CD14-positive monocyte (primary cell): ENCODE measurements around the gene CA6. TPM values are rescaled to one million over a fixed set of nuclear protein-coding genes. Genes with fewer than 3 reads are reported as not detected.

ENCODE experiments used
- DNase-seq, 3 donors: peaks; one replicate each; pipeline ENCODE4 v3.0.0-alpha.2; 2011 to 2022
- H2AFZ ChIP-seq: 2 replicates; pipeline ENCODE4 v1.6.0; 2012; ENCODE audit warnings: mild to moderate bottlenecking, low read depth, low read length, inconsistent platforms; ENCODE audit not compliant: insufficient read depth, poor library complexity, severe bottlenecking
- H3K27ac ChIP-seq, 2 donors: 1 replicate in 1 of 2; 2 replicates in 1 of 2; pipeline ENCODE4 v1.5.1; 2012 to 2013; ENCODE audit warnings: low read length in 2 of 2, control low read depth in 1 of 2, inconsistent platforms in 1 of 2, low read depth in 1 of 2, mild to moderate bottlenecking in 1 of 2
- H3K27me3 ChIP-seq, 2 donors: one replicate each; pipeline versions ENCODE4 v1.6.0 to v1.6.1; 2011 to 2013; ENCODE audit warnings: low read length in 2 of 2; ENCODE audit not compliant: control insufficient read depth in 2 of 2, insufficient read depth in 2 of 2
- H3K36me3 ChIP-seq, 2 donors: replicated peaks in 1 of 2; 1 replicate in 1 of 2; 2 replicates in 1 of 2; pipeline versions ENCODE4 v1.5.1 to v1.6.1; 2012 to 2013; ENCODE audit warnings: low read length in 2 of 2, control low read depth in 1 of 2, inconsistent platforms in 1 of 2, mild to moderate bottlenecking in 1 of 2; ENCODE audit not compliant: insufficient read depth in 2 of 2, control insufficient read depth in 1 of 2
- H3K4me1 ChIP-seq, 2 donors: 1 replicate in 1 of 2; 2 replicates in 1 of 2; pipeline versions ENCODE4 v1.5.1 to v1.6.1; 2012 to 2013; ENCODE audit warnings: low read length in 2 of 2, control low read depth in 1 of 2, inconsistent platforms in 1 of 2, mild to moderate bottlenecking in 1 of 2, moderate library complexity in 1 of 2; ENCODE audit not compliant: insufficient read depth in 2 of 2, control insufficient read depth in 1 of 2
- H3K4me2 ChIP-seq: replicated peaks from 2 replicates; pipeline ENCODE3; 2012; ENCODE audit warnings: low read length, moderate library complexity, mild to moderate bottlenecking; ENCODE audit not compliant: poor library complexity, severe bottlenecking; ENCODE audit errors: extremely low read depth
- H3K4me3 ChIP-seq, 3 experiments: fragments of 200-600 bp in 1 of 3; sonication (generic) in 1 of 3; replicated peaks in 1 of 3; 1 replicate in 2 of 3; 2 replicates in 1 of 3; pipeline ENCODE4 v1.5.1; 2011 to 2013; ENCODE audit warnings: low read length in 3 of 3, mild to moderate bottlenecking in 3 of 3, control low read depth in 2 of 3, low read depth in 2 of 3, inconsistent platforms in 1 of 3, moderate library complexity in 1 of 3
- H3K79me2 ChIP-seq: 2 replicates; pipeline ENCODE4 v1.6.0; 2012; ENCODE audit warnings: mild to moderate bottlenecking, control low read depth, inconsistent platforms, low read length, moderate library complexity; ENCODE audit not compliant: insufficient read depth
- H3K9ac ChIP-seq: 2 replicates; pipeline ENCODE4 v1.6.0; 2017; ENCODE audit warnings: low read length, mild to moderate bottlenecking; ENCODE audit not compliant: insufficient read depth, poor library complexity, severe bottlenecking
- H3K9me3 ChIP-seq, 2 donors: replicated peaks in 1 of 2; 1 replicate in 1 of 2; 2 replicates in 1 of 2; pipeline versions ENCODE4 v1.5.1 to v1.6.1; 2012 to 2013; ENCODE audit warnings: low read length in 2 of 2, control low read depth in 1 of 2; ENCODE audit not compliant: control insufficient read depth in 1 of 2, insufficient read depth in 1 of 2
- H4K20me1 ChIP-seq: 2 replicates; pipeline ENCODE4 v1.6.0; 2012; ENCODE audit warnings: mild to moderate bottlenecking, low read length, control low read depth, moderate library complexity; ENCODE audit not compliant: insufficient read depth
- H3K27ac Mint-ChIP-seq, 7 donors: one replicate each; pipeline ENCODE4 v1.8.0; 2020; ENCODE audit warnings: mild to moderate bottlenecking in 7 of 7, mixed read lengths in 7 of 7, moderate library complexity in 6 of 7, inconsistent platforms in 2 of 7
- H3K27me3 Mint-ChIP-seq, 3 donors: one replicate each; pipeline ENCODE4 v1.8.0; 2021 to 2022; ENCODE audit warnings: low read depth in 3 of 3, mild to moderate bottlenecking in 3 of 3, mixed read lengths in 3 of 3, moderate library complexity in 3 of 3, inconsistent platforms in 1 of 3
- H3K36me3 Mint-ChIP-seq, 2 donors: one replicate each; pipeline ENCODE4 v1.8.0; 2020; ENCODE audit warnings: mixed read lengths in 2 of 2, inconsistent platforms in 1 of 2, mild to moderate bottlenecking in 1 of 2
- H3K4me1 Mint-ChIP-seq: one replicate; pipeline ENCODE4 v1.8.0; 2020; ENCODE audit warnings: mild to moderate bottlenecking, mixed read lengths
- H3K4me3 Mint-ChIP-seq, 2 donors: one replicate each; pipeline ENCODE4 v1.8.0; 2020; ENCODE audit warnings: mild to moderate bottlenecking in 2 of 2, mixed read lengths in 2 of 2, moderate library complexity in 1 of 2
- H3K9me3 Mint-ChIP-seq, 7 donors: one replicate each; pipeline ENCODE4 v1.8.0; 2020 to 2022; ENCODE audit warnings: mixed read lengths in 7 of 7, mild to moderate bottlenecking in 6 of 7, moderate library complexity in 6 of 7, inconsistent platforms in 2 of 7
- CTCF ChIP-seq: fragments of 200-600 bp; IDR thresholded peaks from one replicate; pipeline ENCODE4 v1.8.0; 2022; ENCODE audit warnings: antibody characterized with exemption, mild to moderate bottlenecking
- WGBS: methylation state at CpG from one replicate; pipeline ENCODE4 v1.1.5; 2013; ENCODE audit warnings: missing lambda C conversion rate; ENCODE audit not compliant: insufficient coverage; 5-methylcytosine and 5-hydroxymethylcytosine counted together
- intact Hi-C, 2 donors: fragments of 100-400 bp; cut with micrococcal nuclease; formaldehyde crosslinking; loops; one replicate each; pipeline versions ENCODE4 v1.15.0 to v1.15.1; 2023
- polyA plus RNA-seq, 3 donors: library from polyadenylated mRNA; depleted of rRNA in 1 of 3; unstranded in 2 of 3; stranded (reverse) in 1 of 3; fragments of 300-500 nt in 2 of 3; fragments of >200 nt in 1 of 3; fragmentation: Illumina TruSeq in 2 of 3; gene quantifications; 1 replicate in 2 of 3; 2 replicates in 1 of 3; pipeline ENCODE4 v1.2.3, GENCODE V29; 2012 to 2021

The CA6 gene
- polyA plus RNA-seq, 3 donors = not detected

DNA sequence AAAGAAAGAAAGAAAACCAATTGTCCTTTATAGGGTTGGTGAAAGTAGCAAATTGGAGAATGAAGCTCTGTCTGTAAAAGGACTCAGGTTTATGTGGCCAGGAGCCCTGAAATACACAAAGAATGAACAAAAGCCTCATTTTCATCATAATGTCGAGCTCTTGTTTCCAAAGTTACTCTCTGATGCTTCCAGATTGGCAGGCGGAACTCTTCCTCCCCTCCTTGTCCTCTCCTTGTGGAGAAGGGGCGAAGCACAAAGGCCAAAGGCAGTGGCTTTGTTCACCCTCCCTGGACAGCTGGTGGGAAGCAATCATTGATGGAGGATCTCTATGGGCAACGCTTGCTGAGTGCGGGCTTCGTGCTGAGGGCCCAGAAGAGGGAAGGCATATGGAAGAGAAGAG is 5.6 kb downstream of the CA6 start:
- TF ChIP-seq CTCF = no peak
- H3K9me3 ChIP-seq = no peaks in the 10 kb centered on the region
- no peaks in the 10 kb centered on the region for H3K27me3 ChIP-seq
- no peaks in the 10 kb centered on the region for H3K79me2 ChIP-seq
- no peak for DNase-seq
- Mint-ChIP-seq H3K27ac (no peak overlapping the region), H3K36me3 (no peaks in the 10 kb centered on the region), H3K4me3 (no peak overlapping the region), H3K27me3 (peaks cover 0 to 8% (median 1%) of the 10 kb centered on the region in 3 donors), H3K9me3 (peaks cover 0 to 5% (median 0%) of the 10 kb centered on the region in 7 donors), H3K4me1 (peaks cover 17% of the 10 kb centered on the region)
- H3K4me1 ChIP-seq = peaks cover 6 to 18% of the 10 kb centered on the region in 2 donors
- no peak overlapping the region for H3K27ac ChIP-seq
- H4K20me1 ChIP-seq = no peaks in the 10 kb centered on the region
- no peak overlapping the region for H3K9ac ChIP-seq
- H3K4me2 ChIP-seq = no peak overlapping the region
- H3K4me3 ChIP-seq = no peak overlapping the region
- 100% methylated on average over 3 of the region's 6 CpGs for WGBS
- no peak overlapping the region for H2AFZ ChIP-seq
- intact Hi-C loops = no loop called here
- no peaks in the 10 kb centered on the region for H3K36me3 ChIP-seq

GRCh38 chr1:8955406-8955805 is 9.7 kb downstream of the CA6 start:
- Mint-ChIP-seq H3K9me3 (peaks cover 0 to 9% (median 2%) of the 10 kb centered on the region in 7 donors), H3K4me1 (no peaks in the 10 kb centered on the region), H3K27ac (no peak overlapping the region), H3K36me3 (no peaks in the 10 kb centered on the region), H3K4me3 (no peak overlapping the region), H3K27me3 (peaks cover 0 to 7% (median 1%) of the 10 kb centered on the region in 3 donors)
- H3K27me3 ChIP-seq = no peaks in the 10 kb centered on the region
- H3K79me2 ChIP-seq = no peaks in the 10 kb centered on the region
- no peak overlapping the region for H2AFZ ChIP-seq
- H3K27ac ChIP-seq = no peak overlapping the region
- 100% methylated on average over 8 of the region's 11 CpGs for WGBS
- H3K9ac ChIP-seq = no peak overlapping the region
- H3K36me3 ChIP-seq = no peaks in the 10 kb centered on the region
- H3K4me2 ChIP-seq = no peak overlapping the region
- H3K9me3 ChIP-seq = no peaks in the 10 kb centered on the region
- DNase-seq = no peak
- TF ChIP-seq CTCF = no peak
- no peaks in the 10 kb centered on the region for H3K4me1 ChIP-seq
- no peaks in the 10 kb centered on the region for H4K20me1 ChIP-seq
- H3K4me3 ChIP-seq = no peak overlapping the region
- intact Hi-C loops = no loop called here
